Peyer's patch (tissue), 4 donors: ENCODE results near the gene TENT4A. TPM values are rescaled to one million over a fixed set of nuclear protein-coding genes. Genes with fewer than 3 reads are reported as not detected.

Source experiments
- DNase-seq, 3 donors: peaks; one replicate each; pipeline ENCODE4 v3.0.0-alpha.2; 2017 to 2019
- H3K27ac ChIP-seq, 4 donors: fragments of 200-600 bp; sonication (generic); one replicate each; pipeline ENCODE4 v1.5.1; 2016 to 2019
- H3K27me3 ChIP-seq, 2 donors: fragments of 200-600 bp; sonication (generic); one replicate each; pipeline ENCODE4 v1.5.1; 2019
- H3K36me3 ChIP-seq, 3 donors: fragments of 200-600 bp; sonication (generic); one replicate each; pipeline ENCODE4 v1.5.1; 2016 to 2019
- H3K4me1 ChIP-seq, 4 donors: fragments of 200-600 bp; sonication (generic); one replicate each; pipeline ENCODE4 v1.5.1; 2016 to 2019
- H3K4me3 ChIP-seq, 4 donors: fragments of 200-600 bp; sonication (generic); 1 replicate in 3 of 4; 2 replicates in 1 of 4; pipeline ENCODE4 v1.5.1; 2016 to 2019; ENCODE audit warnings: mild to moderate bottlenecking in 1 of 4
- H3K9me3 ChIP-seq, 4 donors: fragments of 200-600 bp; sonication (generic); one replicate each; pipeline ENCODE4 v1.5.1; 2016 to 2019; ENCODE audit warnings: mild to moderate bottlenecking in 1 of 4
- CTCF ChIP-seq, 6 experiments: fragments of 450-650 bp in 4 of 6; fragments of 200-600 bp in 2 of 6; sonication (generic) in 1 of 6; IDR thresholded peaks; one replicate each; pipeline ENCODE4 v1.5.1; 2017 to 2019; ENCODE audit warnings: antibody characterized with exemption in 6 of 6, mild to moderate bottlenecking in 3 of 6, moderate library complexity in 1 of 6
- POLR2A ChIP-seq, 2 donors: fragments of 450-650 bp; IDR thresholded peaks; one replicate each; pipeline ENCODE4 v1.5.1; 2017; ENCODE audit warnings: antibody characterized with exemption in 2 of 2, mild to moderate bottlenecking in 2 of 2, moderate library complexity in 2 of 2
- total RNA-seq, 4 donors: library from RNA; depleted of rRNA; stranded (reverse); fragments of >200 nt; gene quantifications; one replicate each; pipeline ENCODE4 v1.1.0, GENCODE V29; 2016

TENT4A gene
- total RNA-seq, 4 donors from 2014 or later: 28.0 to 71.8 (median 44.5) TPM

GRCh38 chr5:6757414-6757969, 44.3 kb downstream of the TENT4A start:
- Histone ChIP-seq H3K4me1 (no peaks in the 10 kb centered on the region), H3K9me3 (no peaks in the 10 kb centered on the region), H3K4me3 (no peak overlapping the region), H3K27me3 (no peaks in the 10 kb centered on the region), H3K27ac (no peak overlapping the region), H3K36me3 (peaks cover 0 to 58% (median 0%) of the 10 kb centered on the region in 3 donors)
- DNase-seq: no peak
- TF ChIP-seq CTCF (IDR thresholded peaks at IDR 0.05): no peak
- TF ChIP-seq POLR2A (IDR thresholded peaks at IDR 0.05): no peak

GRCh38 chr5:6758236-6758635, 45.0 kb downstream of the TENT4A start:
- no peak for DNase-seq
- H3K9me3 ChIP-seq: no peaks in the 10 kb centered on the region
- no peaks in the 10 kb centered on the region for H3K27me3 ChIP-seq
- no peak for TF ChIP-seq CTCF (IDR thresholded peaks at IDR 0.05)
- TF ChIP-seq POLR2A (IDR thresholded peaks at IDR 0.05): no peak
- no peak overlapping the region for H3K4me3 ChIP-seq
- H3K27ac ChIP-seq: no peak overlapping the region
- H3K4me1 ChIP-seq: no peaks in the 10 kb centered on the region
- peaks cover 0 to 50% (median 0%) of the 10 kb centered on the region in 3 donors for H3K36me3 ChIP-seq

GRCh38 chr5:6758706-6759105, 45.5 kb downstream of the TENT4A start:
- no peaks in the 10 kb centered on the region for H3K4me1 ChIP-seq
- no peaks in the 10 kb centered on the region for H3K27me3 ChIP-seq
- H3K27ac ChIP-seq: no peak overlapping the region
- peaks cover 0 to 45% (median 0%) of the 10 kb centered on the region in 3 donors for H3K36me3 ChIP-seq
- H3K4me3 ChIP-seq: no peak overlapping the region
- no peak for DNase-seq
- H3K9me3 ChIP-seq: no peaks in the 10 kb centered on the region
- no peak for TF ChIP-seq CTCF (IDR thresholded peaks at IDR 0.05)
- TF ChIP-seq POLR2A (IDR thresholded peaks at IDR 0.05): no peak

GRCh38 chr5:6759401-6759800, 46.2 kb downstream of the TENT4A start:
- Histone ChIP-seq H3K36me3 (peaks cover 0 to 38% (median 0%) of the 10 kb centered on the region in 3 donors), H3K9me3 (no peaks in the 10 kb centered on the region), H3K4me3 (no peak overlapping the region), H3K4me1 (no peaks in the 10 kb centered on the region), H3K27ac (no peak overlapping the region), H3K27me3 (no peaks in the 10 kb centered on the region)
- TF ChIP-seq CTCF (IDR thresholded peaks at IDR 0.05) (no peak), POLR2A (IDR thresholded peaks at IDR 0.05) (no peak)
- DNase-seq: no peak

GRCh38 chr5:6759983-6760382, 46.8 kb downstream of the TENT4A start:
- no peak for DNase-seq
- H3K36me3 ChIP-seq: peaks cover 0 to 33% (median 0%) of the 10 kb centered on the region in 3 donors
- no peak overlapping the region for H3K4me3 ChIP-seq
- TF ChIP-seq CTCF (IDR thresholded peaks at IDR 0.05) (no peak), POLR2A (IDR thresholded peaks at IDR 0.05) (no peak)
- H3K27ac ChIP-seq: no peak overlapping the region
- no peaks in the 10 kb centered on the region for H3K9me3 ChIP-seq
- H3K27me3 ChIP-seq: no peaks in the 10 kb centered on the region
- no peaks in the 10 kb centered on the region for H3K4me1 ChIP-seq

GRCh38 chr5:6760686-6761085, 47.5 kb downstream of the TENT4A start:
- no peaks in the 10 kb centered on the region for H3K27me3 ChIP-seq
- peaks cover 0 to 26% (median 0%) of the 10 kb centered on the region in 3 donors for H3K36me3 ChIP-seq
- DNase-seq: no peak
- H3K27ac ChIP-seq: no peak overlapping the region
- no peak overlapping the region for H3K4me3 ChIP-seq
- no peaks in the 10 kb centered on the region for H3K9me3 ChIP-seq
- TF ChIP-seq CTCF (IDR thresholded peaks at IDR 0.05): no peak
- no peak for TF ChIP-seq POLR2A (IDR thresholded peaks at IDR 0.05)
- peaks cover 0 to 3% (median 0%) of the 10 kb centered on the region in 4 donors for H3K4me1 ChIP-seq
